ENCODE results near the gene RPA3. TPM values are rescaled to one million over a fixed set of nuclear protein-coding genes. Genes with fewer than 3 reads are reported as not detected.

RPA3 gene
- total and polyA plus RNA-seq, 2 of the 13 experiments (the other 11 are each of a cell fraction or from before 2014, with no cell fraction given): 38.3 to 154 TPM

- TF ChIP-seq STAT5B (CRISPR knock-in tag; IDR thresholded peaks at IDR 0.05): no peak
- TF ChIP-seq SRSF4 (IDR thresholded peaks at IDR 0.05; ENCODE audit: low read depth, low read length, poor library complexity, severe bottlenecking): no peak
- peak; percentile 60; the same call in 1 of the 2 replicates for TF ChIP-seq SP5 (CRISPR knock-in tag; IDR thresholded peaks at IDR 0.05; ENCODE audit: borderline replicate concordance, low read depth)
- peak; percentile 65; the same call in 1 of the 2 replicates for TF ChIP-seq BRF2 (CRISPR knock-in tag; IDR thresholded peaks at IDR 0.05)
- TF ChIP-seq ZNF512B (CRISPR knock-in tag; IDR thresholded peaks at IDR 0.05; ENCODE audit: borderline replicate concordance): no peak
- TF ChIP-seq ZNF672 (CRISPR knock-in tag; IDR thresholded peaks at IDR 0.05): no peak
- peak; percentile 13; the same call in 1 of the 2 replicates for TF ChIP-seq ZNF598 (CRISPR knock-in tag; IDR thresholded peaks at IDR 0.05; ENCODE audit: borderline replicate concordance)
- peak; percentile 74 for TF ChIP-seq HNRNPLL (IDR thresholded peaks at IDR 0.05; ENCODE audit: low read depth, low read length, poor library complexity, severe bottlenecking)
- no peak for TF ChIP-seq HDAC6 (IDR thresholded peaks at IDR 0.05; ENCODE audit: low read depth, low read length)
- no peak for TF ChIP-seq ZNF510 (CRISPR knock-in tag; IDR thresholded peaks at IDR 0.05; ENCODE audit: low read depth)
- TF ChIP-seq HNRNPUL1 (IDR thresholded peaks at IDR 0.05; ENCODE audit: low read depth, low read length): no peak
- peak; percentile 37; the same call in 1 of the 2 replicates for TF ChIP-seq IRF2 (CRISPR knock-in tag; IDR thresholded peaks at IDR 0.05)
- TF ChIP-seq ZSCAN29 (CRISPR knock-in tag; conservative IDR thresholded peaks at IDR 0.05): no peak
- no peak for TF ChIP-seq ZNF737 (CRISPR knock-in tag; IDR thresholded peaks at IDR 0.05; ENCODE audit: borderline replicate concordance)
- TF ChIP-seq SRF (IDR thresholded peaks at IDR 0.05; ENCODE audit: low read depth, low read length): no peak
- TF ChIP-seq LCORL (IDR thresholded peaks at IDR 0.05): no peak
- peak; percentile 31; the same call in 1 of the 2 replicates for TF ChIP-seq LCORL (CRISPR knock-in tag; IDR thresholded peaks at IDR 0.05)
- no peak for TF ChIP-seq ZNF10 (CRISPR knock-in tag; IDR thresholded peaks at IDR 0.05; ENCODE audit: borderline replicate concordance, low read depth)
- TF ChIP-seq ZBTB38 (CRISPR knock-in tag; IDR thresholded peaks at IDR 0.05): peak; percentile 9; the same call in 1 of the 2 replicates
- no peak for TF ChIP-seq RBAK (CRISPR knock-in tag; IDR thresholded peaks at IDR 0.05)
- no peak for TF ChIP-seq ZNF605 (CRISPR knock-in tag; IDR thresholded peaks at IDR 0.05)
- no peak for TF ChIP-seq FOXP1 (IDR thresholded peaks at IDR 0.05)
- TF ChIP-seq FOXP1 (CRISPR knock-in tag; IDR thresholded peaks at IDR 0.05): no peak
- no peak for TF ChIP-seq ZNF780A (CRISPR knock-in tag; IDR thresholded peaks at IDR 0.05)
- TF ChIP-seq RARA (CRISPR knock-in tag; IDR thresholded peaks at IDR 0.05): peak; percentile 42
- 0 out of 2 replicates have a peak, but pooled peaks have one; percentile 48 for TF ChIP-seq ZNF761 (CRISPR knock-in tag; conservative IDR thresholded peaks at IDR 0.05)
- TF ChIP-seq ZNF230 (CRISPR knock-in tag; IDR thresholded peaks at IDR 0.05): no peak; the same call in 1 of the 2 replicates
- 0 out of 2 replicates have a peak, but pooled peaks have one; percentile 24 for TF ChIP-seq ZNF782 (CRISPR knock-in tag; IDR thresholded peaks at IDR 0.05; ENCODE audit: borderline replicate concordance)
These were observed 77.9 kb downstream of the RPA3 start, which contains the start of gene UMAD1 (continued) for GRCh38 chr7:7640221-7641128.

Data from HepG2 (cell line).